Measurements from ENCODE around the gene TBL3.
A peak's percentile ranks its signal among the peaks of the same experiment; 100 is the strongest.

Gene TBL3

DNA sequence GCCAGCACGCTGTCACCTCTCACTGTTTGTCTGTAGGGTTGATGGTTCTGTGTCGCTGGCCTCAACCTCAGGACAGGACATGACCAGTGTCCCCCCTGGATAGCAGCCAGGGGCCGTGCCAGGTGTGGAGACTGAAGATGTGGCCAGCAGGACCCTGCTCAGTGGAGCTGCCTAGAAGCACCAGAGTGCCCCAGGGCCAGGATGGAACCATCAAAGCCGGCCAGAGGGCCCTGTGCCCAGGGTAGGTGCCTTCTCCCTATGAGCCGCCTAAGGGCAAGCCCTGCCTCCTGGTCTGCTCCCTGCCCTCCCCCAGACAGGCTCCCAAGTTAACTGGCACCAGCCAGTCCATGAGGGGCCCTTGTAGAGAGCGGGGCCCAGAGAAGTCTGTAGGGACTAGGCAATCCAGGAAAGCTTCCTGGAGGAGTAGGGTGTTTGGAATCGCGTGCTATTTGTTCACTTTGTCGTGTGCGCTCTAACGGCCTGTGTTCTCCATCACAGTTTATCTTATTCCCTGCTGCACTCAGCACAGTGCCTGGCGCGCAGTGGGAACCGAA is 13.1 kb upstream of the TBL3 start:
- Histone ChIP-seq H3K4me1 (ENCODE audit: control insufficient read depth, insufficient read depth, low read length) (no peaks in the 10 kb centered on the region; the same call in 1 of the 2 replicates), H3K4me3 (ENCODE audit: low read depth, low read length) (no peak overlapping the region), H3K9me3 (ENCODE audit: control insufficient read depth, insufficient read depth, low read depth, low read length) (no peaks in the 10 kb centered on the region), H3K36me3 (ENCODE audit: control insufficient read depth in 2 of 2, insufficient read depth in 1 of 2, low read length in 2 of 2) (peaks cover 0 to 29% of the 10 kb centered on the region in 2 experiments; a peak in 1 of 3 replicates), H3K27ac (ENCODE audit: extremely low read depth, low read depth, low read length) (peak overlapping the region; percentile 96; the same call in 1 of the 2 replicates)
- ChIA-PET CTCF (interaction anchor here (0.7 to 2.1 kb wide), 4 partner anchors 13 to 57 kb away, joined by 3 to 4 read pairs (median 3); no protein-coding TSS in a partner anchor), POLR2A (no interaction called here)
- TF ChIP-seq, protein P1, sequence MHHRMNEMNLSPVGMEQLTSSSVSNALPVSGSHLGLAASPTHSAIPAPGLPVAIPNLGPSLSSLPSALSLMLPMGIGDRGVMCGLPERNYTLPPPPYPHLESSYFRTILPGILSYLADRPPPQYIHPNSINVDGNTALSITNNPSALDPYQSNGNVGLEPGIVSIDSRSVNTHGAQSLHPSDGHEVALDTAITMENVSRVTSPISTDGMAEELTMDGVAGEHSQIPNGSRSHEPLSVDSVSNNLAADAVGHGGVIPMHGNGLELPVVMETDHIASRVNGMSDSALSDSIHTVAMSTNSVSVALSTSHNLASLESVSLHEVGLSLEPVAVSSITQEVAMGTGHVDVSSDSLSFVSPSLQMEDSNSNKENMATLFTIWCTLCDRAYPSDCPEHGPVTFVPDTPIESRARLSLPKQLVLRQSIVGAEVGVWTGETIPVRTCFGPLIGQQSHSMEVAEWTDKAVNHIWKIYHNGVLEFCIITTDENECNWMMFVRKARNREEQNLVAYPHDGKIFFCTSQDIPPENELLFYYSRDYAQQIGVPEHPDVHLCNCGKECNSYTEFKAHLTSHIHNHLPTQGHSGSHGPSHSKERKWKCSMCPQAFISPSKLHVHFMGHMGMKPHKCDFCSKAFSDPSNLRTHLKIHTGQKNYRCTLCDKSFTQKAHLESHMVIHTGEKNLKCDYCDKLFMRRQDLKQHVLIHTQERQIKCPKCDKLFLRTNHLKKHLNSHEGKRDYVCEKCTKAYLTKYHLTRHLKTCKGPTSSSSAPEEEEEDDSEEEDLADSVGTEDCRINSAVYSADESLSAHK (tag by site-specific recombination; IDR thresholded peaks at IDR 0.05) = peak; percentile 82
- TF ChIP-seq ZNF664 (tag by site-specific recombination; IDR thresholded peaks at IDR 0.05) = peak; percentile 43; the same call in 1 of the 2 replicates
- no peak for TF ChIP-seq ZNF169 (tag by site-specific recombination; IDR thresholded peaks at IDR 0.05)

DNA sequence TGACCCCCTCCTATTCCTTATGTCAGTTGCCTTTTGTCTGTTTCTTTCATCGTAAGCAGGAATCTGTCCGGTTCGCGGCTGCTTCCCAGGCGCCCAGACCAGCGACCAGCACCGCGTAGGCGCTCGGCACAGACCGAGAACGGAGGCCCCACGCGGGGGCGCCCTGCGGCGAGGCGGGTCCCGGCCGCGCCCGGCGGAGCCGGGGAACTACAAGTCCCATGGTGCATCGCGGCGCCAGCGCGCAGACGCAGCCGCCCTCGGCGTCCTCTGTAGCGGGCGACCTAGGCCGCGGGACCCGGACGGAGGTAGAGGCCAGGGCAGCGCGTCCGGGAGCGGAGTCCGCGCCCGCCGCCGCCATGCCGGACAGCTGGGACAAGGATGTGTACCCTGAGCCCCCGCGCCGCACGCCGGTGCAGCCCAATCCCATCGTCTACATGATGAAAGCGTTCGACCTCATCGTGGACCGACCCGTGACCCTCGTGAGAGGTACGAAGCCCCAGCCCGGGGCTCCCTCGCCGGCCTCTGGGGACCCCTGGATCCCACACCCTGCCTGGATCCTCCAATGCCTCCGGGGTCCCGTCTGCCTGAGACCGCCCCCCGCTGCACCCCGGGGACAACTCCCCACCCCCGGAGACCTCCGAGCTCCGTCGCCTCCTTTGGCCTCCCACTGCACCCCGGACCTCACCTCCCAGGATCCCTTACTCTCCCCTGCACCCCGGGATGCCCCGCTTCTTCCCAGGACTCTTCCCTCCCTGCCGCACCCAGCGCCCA is 12.4 kb upstream of the TBL3 start, which contains the start of gene NDUFB10:
Gene NDUFB10, plus strand, starts transcription at position 270 of the 771 bp plus-strand sequence. Its CDS starts 87 bp downstream, at position 357.
- Histone ChIP-seq H3K4me1 (ENCODE audit: control insufficient read depth, insufficient read depth, low read length) (no peaks in the 10 kb centered on the region; the same call in 1 of the 2 replicates), H3K36me3 (ENCODE audit: control insufficient read depth in 2 of 2, insufficient read depth in 1 of 2, low read length in 2 of 2) (peaks cover 0 to 35% of the 10 kb centered on the region in 2 experiments; a peak in 1 of 3 replicates), H3K4me3 (ENCODE audit: low read depth, low read length) (peak within 1 kb of the TSS; percentile 94), H3K27ac (ENCODE audit: extremely low read depth, low read depth, low read length) (peak within 1 kb of the TSS; percentile 96), H3K9me3 (ENCODE audit: control insufficient read depth, insufficient read depth, low read depth, low read length) (no peaks in the 10 kb centered on the region)
- POLR2A ChIA-PET = interaction anchor here (1.6 to 2.1 kb wide), 4 partner anchors 8 to 19 kb away, joined by 4 to 15 read pairs (median 9); partner anchors contain the start of gene MSRB1
- CTCF ChIA-PET = interaction anchor here (0.7 to 2.1 kb wide), 3 partner anchors 12 to 42 kb away, joined by 3 to 4 read pairs (median 4); partner anchors contain the start of gene TBL3
- 0 out of 2 replicates have a peak, but pooled peaks have one; percentile 29 for TF ChIP-seq ZNF24 (tag by site-specific recombination; IDR thresholded peaks at IDR 0.05)
- TF ChIP-seq, protein P2, sequence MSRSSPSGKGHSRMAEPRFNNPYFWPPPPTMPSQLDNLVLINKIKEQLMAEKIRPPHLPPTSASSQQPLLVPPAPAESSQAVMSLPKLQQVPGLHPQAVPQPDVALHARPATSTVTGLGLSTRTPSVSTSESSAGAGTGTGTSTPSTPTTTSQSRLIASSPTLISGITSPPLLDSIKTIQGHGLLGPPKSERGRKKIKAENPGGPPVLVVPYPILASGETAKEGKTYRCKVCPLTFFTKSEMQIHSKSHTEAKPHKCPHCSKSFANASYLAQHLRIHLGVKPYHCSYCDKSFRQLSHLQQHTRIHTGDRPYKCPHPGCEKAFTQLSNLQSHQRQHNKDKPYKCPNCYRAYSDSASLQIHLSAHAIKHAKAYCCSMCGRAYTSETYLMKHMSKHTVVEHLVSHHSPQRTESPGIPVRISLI (tag by site-specific recombination; IDR thresholded peaks at IDR 0.05) = no peak
- 0 out of 2 replicates have a peak, but pooled peaks have one; percentile 11 for TF ChIP-seq ZNF341 (tag by site-specific recombination; IDR thresholded peaks at IDR 0.05; ENCODE audit: low read depth)
- no peak for TF ChIP-seq ZNF785 (tag by site-specific recombination; IDR thresholded peaks at IDR 0.05)
- TF ChIP-seq, protein P3, sequence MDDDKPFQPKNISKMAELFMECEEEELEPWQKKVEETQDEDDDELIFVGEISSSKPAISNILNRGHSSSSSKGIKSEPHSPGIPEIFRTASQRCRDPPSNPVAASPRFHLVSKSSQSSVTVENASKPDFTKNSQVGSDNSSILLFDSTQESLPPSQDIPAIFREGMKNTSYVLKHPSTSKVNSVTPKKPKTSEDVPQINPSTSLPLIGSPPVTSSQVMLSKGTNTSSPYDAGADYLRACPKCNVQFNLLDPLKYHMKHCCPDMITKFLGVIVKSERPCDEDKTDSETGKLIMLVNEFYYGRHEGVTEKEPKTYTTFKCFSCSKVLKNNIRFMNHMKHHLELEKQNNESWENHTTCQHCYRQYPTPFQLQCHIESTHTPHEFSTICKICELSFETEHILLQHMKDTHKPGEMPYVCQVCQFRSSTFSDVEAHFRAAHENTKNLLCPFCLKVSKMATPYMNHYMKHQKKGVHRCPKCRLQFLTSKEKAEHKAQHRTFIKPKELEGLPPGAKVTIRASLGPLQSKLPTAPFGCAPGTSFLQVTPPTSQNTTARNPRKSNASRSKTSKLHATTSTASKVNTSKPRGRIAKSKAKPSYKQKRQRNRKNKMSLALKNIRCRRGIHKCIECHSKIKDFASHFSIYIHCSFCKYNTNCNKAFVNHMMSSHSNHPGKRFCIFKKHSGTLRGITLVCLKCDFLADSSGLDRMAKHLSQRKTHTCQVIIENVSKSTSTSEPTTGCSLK (tag by site-specific recombination; IDR thresholded peaks at IDR 0.05) = no peak
- TF ChIP-seq, protein P4, sequence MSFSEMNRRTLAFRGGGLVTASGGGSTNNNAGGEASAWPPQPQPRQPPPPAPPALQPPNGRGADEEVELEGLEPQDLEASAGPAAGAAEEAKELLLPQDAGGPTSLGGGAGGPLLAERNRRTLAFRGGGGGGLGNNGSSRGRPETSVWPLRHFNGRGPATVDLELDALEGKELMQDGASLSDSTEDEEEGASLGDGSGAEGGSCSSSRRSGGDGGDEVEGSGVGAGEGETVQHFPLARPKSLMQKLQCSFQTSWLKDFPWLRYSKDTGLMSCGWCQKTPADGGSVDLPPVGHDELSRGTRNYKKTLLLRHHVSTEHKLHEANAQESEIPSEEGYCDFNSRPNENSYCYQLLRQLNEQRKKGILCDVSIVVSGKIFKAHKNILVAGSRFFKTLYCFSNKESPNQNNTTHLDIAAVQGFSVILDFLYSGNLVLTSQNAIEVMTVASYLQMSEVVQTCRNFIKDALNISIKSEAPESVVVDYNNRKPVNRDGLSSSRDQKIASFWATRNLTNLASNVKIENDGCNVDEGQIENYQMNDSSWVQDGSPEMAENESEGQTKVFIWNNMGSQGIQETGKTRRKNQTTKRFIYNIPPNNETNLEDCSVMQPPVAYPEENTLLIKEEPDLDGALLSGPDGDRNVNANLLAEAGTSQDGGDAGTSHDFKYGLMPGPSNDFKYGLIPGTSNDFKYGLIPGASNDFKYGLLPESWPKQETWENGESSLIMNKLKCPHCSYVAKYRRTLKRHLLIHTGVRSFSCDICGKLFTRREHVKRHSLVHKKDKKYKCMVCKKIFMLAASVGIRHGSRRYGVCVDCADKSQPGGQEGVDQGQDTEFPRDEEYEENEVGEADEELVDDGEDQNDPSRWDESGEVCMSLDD (tag by site-specific recombination; IDR thresholded peaks at IDR 0.05) = peak; percentile 68
- peak; percentile 52; the same call in 1 of the 2 replicates for TF ChIP-seq ZNF501 (tag by site-specific recombination; IDR thresholded peaks at IDR 0.05)
- TF ChIP-seq, protein P5, sequence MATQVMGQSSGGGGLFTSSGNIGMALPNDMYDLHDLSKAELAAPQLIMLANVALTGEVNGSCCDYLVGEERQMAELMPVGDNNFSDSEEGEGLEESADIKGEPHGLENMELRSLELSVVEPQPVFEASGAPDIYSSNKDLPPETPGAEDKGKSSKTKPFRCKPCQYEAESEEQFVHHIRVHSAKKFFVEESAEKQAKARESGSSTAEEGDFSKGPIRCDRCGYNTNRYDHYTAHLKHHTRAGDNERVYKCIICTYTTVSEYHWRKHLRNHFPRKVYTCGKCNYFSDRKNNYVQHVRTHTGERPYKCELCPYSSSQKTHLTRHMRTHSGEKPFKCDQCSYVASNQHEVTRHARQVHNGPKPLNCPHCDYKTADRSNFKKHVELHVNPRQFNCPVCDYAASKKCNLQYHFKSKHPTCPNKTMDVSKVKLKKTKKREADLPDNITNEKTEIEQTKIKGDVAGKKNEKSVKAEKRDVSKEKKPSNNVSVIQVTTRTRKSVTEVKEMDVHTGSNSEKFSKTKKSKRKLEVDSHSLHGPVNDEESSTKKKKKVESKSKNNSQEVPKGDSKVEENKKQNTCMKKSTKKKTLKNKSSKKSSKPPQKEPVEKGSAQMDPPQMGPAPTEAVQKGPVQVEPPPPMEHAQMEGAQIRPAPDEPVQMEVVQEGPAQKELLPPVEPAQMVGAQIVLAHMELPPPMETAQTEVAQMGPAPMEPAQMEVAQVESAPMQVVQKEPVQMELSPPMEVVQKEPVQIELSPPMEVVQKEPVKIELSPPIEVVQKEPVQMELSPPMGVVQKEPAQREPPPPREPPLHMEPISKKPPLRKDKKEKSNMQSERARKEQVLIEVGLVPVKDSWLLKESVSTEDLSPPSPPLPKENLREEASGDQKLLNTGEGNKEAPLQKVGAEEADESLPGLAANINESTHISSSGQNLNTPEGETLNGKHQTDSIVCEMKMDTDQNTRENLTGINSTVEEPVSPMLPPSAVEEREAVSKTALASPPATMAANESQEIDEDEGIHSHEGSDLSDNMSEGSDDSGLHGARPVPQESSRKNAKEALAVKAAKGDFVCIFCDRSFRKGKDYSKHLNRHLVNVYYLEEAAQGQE (tag by site-specific recombination; IDR thresholded peaks at IDR 0.05) = peak; percentile 35; the same call in 1 of the 2 replicates
- TF ChIP-seq YY1 (tag by site-specific recombination; IDR thresholded peaks at IDR 0.05) = peak; percentile 79
- TF ChIP-seq, protein P6, sequence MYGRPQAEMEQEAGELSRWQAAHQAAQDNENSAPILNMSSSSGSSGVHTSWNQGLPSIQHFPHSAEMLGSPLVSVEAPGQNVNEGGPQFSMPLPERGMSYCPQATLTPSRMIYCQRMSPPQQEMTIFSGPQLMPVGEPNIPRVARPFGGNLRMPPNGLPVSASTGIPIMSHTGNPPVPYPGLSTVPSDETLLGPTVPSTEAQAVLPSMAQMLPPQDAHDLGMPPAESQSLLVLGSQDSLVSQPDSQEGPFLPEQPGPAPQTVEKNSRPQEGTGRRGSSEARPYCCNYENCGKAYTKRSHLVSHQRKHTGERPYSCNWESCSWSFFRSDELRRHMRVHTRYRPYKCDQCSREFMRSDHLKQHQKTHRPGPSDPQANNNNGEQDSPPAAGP (tag by site-specific recombination; IDR thresholded peaks at IDR 0.05) = peak; percentile 73; the same call in 1 of the 2 replicates
- peak; percentile 88 for TF ChIP-seq ZBTB8A (tag by site-specific recombination; IDR thresholded peaks at IDR 0.05)
- TF ChIP-seq ZBTB7A (tag by site-specific recombination; IDR thresholded peaks at IDR 0.05; ENCODE audit: low read depth) = peak; percentile 90
- TF ChIP-seq SP3 (tag by site-specific recombination; IDR thresholded peaks at IDR 0.05) = peak; percentile 51
- TF ChIP-seq ZNF391 (tag by site-specific recombination; IDR thresholded peaks at IDR 0.05; ENCODE audit: borderline replicate concordance, low read depth) = 0 out of 2 replicates have a peak, but pooled peaks have one; percentile 21
- TF ChIP-seq BCL11A (tag by site-specific recombination; IDR thresholded peaks at IDR 0.05; ENCODE audit: low read depth) = peak; percentile 45; the same call in 1 of the 2 replicates

All from HEK293 (cell line).